ENCODE results near the gene NACC2.

GRCh38 chr9:136008693-136008997, 86.4 kb downstream of the NACC2 start:
- no peak for TF ChIP-seq CTCF (IDR thresholded peaks at IDR 0.05 in 4 of 5, conservative IDR thresholded peaks at IDR 0.05 in 1 of 5)
- no peak for TF ChIP-seq POLR2A (IDR thresholded peaks at IDR 0.05)

Data from gastrocnemius medialis (tissue), 4 donors.